GM21447 (cell line): ENCODE results near the gene ZNF143.
"Not testable (repeated sequence)": the region's sequence is repeated elsewhere in the genome, so short reads cannot be mapped to it uniquely, and the experiment has no call there.

Experiments
- ATAC-seq: cut with Tn5 transposase; IDR thresholded peaks from one replicate; pipeline ENCODE4 v1.9.1; 2021; ENCODE audit not compliant: unreplicated experiment

Gene ZNF143

GRCh38 chr11:9535189-9535781 lies 74.5 kb downstream of the ZNF143 start:
- no peak for ATAC-seq

GRCh38 chr11:9538548-9538947 lies 77.7 kb downstream of the ZNF143 start:
- no peak for ATAC-seq

GRCh38 chr11:9549216-9549615 lies 88.4 kb downstream of the ZNF143 start:
- ATAC-seq = not testable (repeated sequence)

GRCh38 chr11:9550191-9550628 lies 89.4 kb downstream of the ZNF143 start:
- ATAC-seq = no peak

GRCh38 chr11:9561279-9561982 lies 100.6 kb downstream of the ZNF143 start:
- ATAC-seq = no peak

GRCh38 chr11:9562716-9563115 lies 101.9 kb downstream of the ZNF143 start:
- no peak for ATAC-seq

GRCh38 chr11:9563196-9563730 lies 102.5 kb downstream of the ZNF143 start:
- ATAC-seq = no peak

GRCh38 chr11:9565822-9566560 lies 105.2 kb downstream of the ZNF143 start:
- ATAC-seq = peak; percentile 93

- no peak for ATAC-seq
Measured at GRCh38 chr11:9566561-9567063, 105.8 kb downstream of the ZNF143 start.

- no peak for ATAC-seq
Measured at GRCh38 chr11:9567401-9567800, 106.6 kb downstream of the ZNF143 start.

- no peak for ATAC-seq
Measured at GRCh38 chr11:9568161-9568853, 107.5 kb downstream of the ZNF143 start.

- ATAC-seq = no peak
Measured at GRCh38 chr11:9568854-9569587, 108.2 kb downstream of the ZNF143 start.

- no peak for ATAC-seq
Measured at GRCh38 chr11:9569588-9570164, 108.9 kb downstream of the ZNF143 start.

- no peak for ATAC-seq
Measured at GRCh38 chr11:9570313-9571025, 109.7 kb downstream of the ZNF143 start.

GRCh38 chr11:9571071-9571762 lies 110.4 kb downstream of the ZNF143 start:
- ATAC-seq = no peak

- ATAC-seq = no peak
Measured at GRCh38 chr11:9571763-9572115, 110.9 kb downstream of the ZNF143 start.

GRCh38 chr11:9573052-9573774 lies 112.4 kb downstream of the ZNF143 start, which contains the start of gene WEE1:
WEE1 (plus strand) TSS chr11:9573670; CDS start chr11:9573934, 264 bp downstream.
- peak; percentile 76 for ATAC-seq
